ENCODE data around the gene SLC35F3. TPM values are rescaled to one million over a fixed set of nuclear protein-coding genes. Genes with fewer than 3 reads are reported as not detected.
A peak's percentile ranks its signal among the peaks of the same experiment; 100 is the strongest.

The SLC35F3 gene
- total and polyA plus RNA-seq, 4 donors: 0.01 to 0.37 (median 0.08) TPM; not detected in 1

- TF ChIP-seq REST (IDR thresholded peaks at IDR 0.05) (no peak), GABPA (IDR thresholded peaks at IDR 0.05 in 1 of 2, conservative IDR thresholded peaks at IDR 0.05 in 1 of 2) (no peak)
Measured at GRCh38 chr1:234322097-234322496, 417.6 kb downstream of the SLC35F3 start (continued).

GRCh38 chr1:234322979-234323378 is 418.5 kb downstream of the SLC35F3 start:
- no peak overlapping the region for H3K27ac ChIP-seq (ENCODE audit: low read depth in 1 of 2, low read length in 2 of 2)
- H3K4me1 ChIP-seq (ENCODE audit: control insufficient read depth in 4 of 4, insufficient read depth in 4 of 4, low read length in 3 of 4): peaks cover 0 to 28% (median 15%) of the 10 kb centered on the region in 4 donors
- H3K9ac ChIP-seq (ENCODE audit: low read depth in 1 of 2, low read length in 2 of 2): no peak overlapping the region
- WGBS: 30% methylated on average over 13 of the region's 13 CpGs
- H3K36me3 ChIP-seq (ENCODE audit: control insufficient read depth in 4 of 4, insufficient read depth in 3 of 4, low read depth in 1 of 4, low read length in 3 of 4): no peaks in the 10 kb centered on the region
- TF ChIP-seq RAD21 (IDR thresholded peaks at IDR 0.05): peak; percentile 53 to 70
- TF ChIP-seq JUND (IDR thresholded peaks at IDR 0.05): no peak
- H3K4me3 ChIP-seq (ENCODE audit: low read depth in 1 of 3, low read length in 3 of 3): no peak overlapping the region
- peak; percentile 60 for DNase-seq (ENCODE audit: low spot score)
- no peaks in the 10 kb centered on the region for H3K9me3 ChIP-seq (ENCODE audit: control insufficient read depth in 4 of 4, low read length in 3 of 4)
- H3K27me3 ChIP-seq (ENCODE audit: control insufficient read depth in 4 of 4, insufficient read depth in 4 of 4, low read length in 3 of 4): no peaks in the 10 kb centered on the region

GRCh38 chr1:234324821-234325220 is 420.3 kb downstream of the SLC35F3 start:
- Histone ChIP-seq H3K4me1 (ENCODE audit: control insufficient read depth in 4 of 4, insufficient read depth in 4 of 4, low read length in 3 of 4) (peaks cover 0 to 27% (median 14%) of the 10 kb centered on the region in 4 donors), H3K9ac (ENCODE audit: low read depth in 1 of 2, low read length in 2 of 2) (no peak overlapping the region), H3K9me3 (ENCODE audit: control insufficient read depth in 4 of 4, low read length in 3 of 4) (no peaks in the 10 kb centered on the region), H3K4me3 (ENCODE audit: low read depth in 1 of 3, low read length in 3 of 3) (no peak overlapping the region), H3K27me3 (ENCODE audit: control insufficient read depth in 4 of 4, insufficient read depth in 4 of 4, low read length in 3 of 4) (no peaks in the 10 kb centered on the region), H3K36me3 (ENCODE audit: control insufficient read depth in 4 of 4, insufficient read depth in 3 of 4, low read depth in 1 of 4, low read length in 3 of 4) (no peaks in the 10 kb centered on the region), H3K27ac (ENCODE audit: low read depth in 1 of 2, low read length in 2 of 2) (no peak overlapping the region)
- 91% methylated on average over 6 of the region's 6 CpGs for WGBS
- no peak for DNase-seq (ENCODE audit: low spot score)
- TF ChIP-seq HNF4A (conservative IDR thresholded peaks at IDR 0.05) (no peak), MAX (IDR thresholded peaks at IDR 0.05) (no peak), EGR1 (IDR thresholded peaks at IDR 0.05; ENCODE audit: low read depth in 2 of 2) (no peak), HNF4G (IDR thresholded peaks at IDR 0.05) (no peak), ATF3 (IDR thresholded peaks at IDR 0.05) (no peak), YY1 (IDR thresholded peaks at IDR 0.05) (no peak), JUND (IDR thresholded peaks at IDR 0.05) (no peak), RAD21 (IDR thresholded peaks at IDR 0.05) (no peak), SP1 (IDR thresholded peaks at IDR 0.05) (no peak), FOXA2 (IDR thresholded peaks at IDR 0.05) (no peak)

- H3K4me1 ChIP-seq (ENCODE audit: control insufficient read depth in 4 of 4, insufficient read depth in 4 of 4, low read length in 3 of 4): peaks cover 0 to 15% (median 4%) of the 10 kb centered on the region in 4 donors
- H3K9ac ChIP-seq (ENCODE audit: low read depth in 1 of 2, low read length in 2 of 2): no peak overlapping the region
- no peaks in the 10 kb centered on the region for H3K9me3 ChIP-seq (ENCODE audit: control insufficient read depth in 4 of 4, low read length in 3 of 4)
- peak overlapping the region in 1 of 3 donors; percentile 19 for H3K4me3 ChIP-seq (ENCODE audit: low read depth in 1 of 3, low read length in 3 of 3)
- H3K27ac ChIP-seq (ENCODE audit: low read depth in 1 of 2, low read length in 2 of 2): no peak overlapping the region
- WGBS: 70% methylated on average over 7 of the region's 7 CpGs
- H3K27me3 ChIP-seq (ENCODE audit: control insufficient read depth in 4 of 4, insufficient read depth in 4 of 4, low read length in 3 of 4): no peaks in the 10 kb centered on the region
- no peaks in the 10 kb centered on the region for H3K36me3 ChIP-seq (ENCODE audit: control insufficient read depth in 4 of 4, insufficient read depth in 3 of 4, low read depth in 1 of 4, low read length in 3 of 4)
- DNase-seq (ENCODE audit: low spot score): no peak
- TF ChIP-seq ATF3 (IDR thresholded peaks at IDR 0.05): no peak
- TF ChIP-seq GABPA (IDR thresholded peaks at IDR 0.05 in 1 of 2, conservative IDR thresholded peaks at IDR 0.05 in 1 of 2): no peak
- no peak for TF ChIP-seq ZBTB33 (IDR thresholded peaks at IDR 0.05)
- no peak for TF ChIP-seq YY1 (IDR thresholded peaks at IDR 0.05)
- TF ChIP-seq RAD21 (IDR thresholded peaks at IDR 0.05): no peak
- TF ChIP-seq CTCF (IDR thresholded peaks at IDR 0.05; ENCODE audit: low read depth, low read length, missing input control): no peak
- no peak for TF ChIP-seq NR2F2 (IDR thresholded peaks at IDR 0.05)
- no peak for TF ChIP-seq TAF1 (conservative IDR thresholded peaks at IDR 0.05)
- no peak for TF ChIP-seq RXRA (IDR thresholded peaks at IDR 0.05)
- no peak for TF ChIP-seq EGR1 (IDR thresholded peaks at IDR 0.05; ENCODE audit: low read depth in 2 of 2)
Measured at GRCh38 chr1:234325878-234326496, 421.5 kb downstream of the SLC35F3 start.
